Measurements from ENCODE around the gene IFT122. TPM values are rescaled to one million over a fixed set of nuclear protein-coding genes. Genes with fewer than 3 reads are reported as not detected.
A peak's percentile ranks its signal among the peaks of the same experiment; 100 is the strongest.

Gene IFT122
- polyA plus RNA-seq, 2 of the 4 experiments (the other 2 are of a cell fraction) = 15.0 to 17.1 TPM

DNA sequence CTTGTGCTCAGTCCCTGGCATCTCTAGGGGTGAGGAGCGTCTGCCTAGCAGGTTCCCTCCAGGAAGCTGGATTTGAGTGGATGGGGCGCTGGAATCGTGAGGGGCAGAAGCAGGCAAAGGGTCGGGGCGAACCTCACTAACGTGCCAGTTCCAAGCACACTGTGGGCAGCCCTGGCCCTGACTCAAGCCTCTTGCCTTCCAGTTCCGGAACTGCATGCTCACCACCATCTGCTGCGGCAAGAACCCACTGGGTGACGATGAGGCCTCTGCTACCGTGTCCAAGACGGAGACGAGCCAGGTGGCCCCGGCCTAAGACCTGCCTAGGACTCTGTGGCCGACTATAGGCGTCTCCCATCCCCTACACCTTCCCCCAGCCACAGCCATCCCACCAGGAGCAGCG is 93.4 kb downstream of the IFT122 start:
- FAIRE-seq (no peak), ATAC-seq (no peak), DNase-seq (ENCODE audit: low read depth in 1 of 2, low spot score in 1 of 2) (no peak)
- peaks cover 23% of the 10 kb centered on the region for H3K4me1 ChIP-seq
- POLR2A ChIA-PET = no interaction called here
- CTCF ChIA-PET = no interaction called here
- no peak overlapping the region for H3K4me3 ChIP-seq
- H3K4me2 ChIP-seq = no peak overlapping the region
- WGBS (ENCODE audit: missing lambda C conversion rate) = 86% methylated on average over 12 of the region's 16 CpGs
- no peak overlapping the region for H3K27ac ChIP-seq
- no peaks in the 10 kb centered on the region for H3K9me3 ChIP-seq
- TF ChIP-seq, protein P1, sequence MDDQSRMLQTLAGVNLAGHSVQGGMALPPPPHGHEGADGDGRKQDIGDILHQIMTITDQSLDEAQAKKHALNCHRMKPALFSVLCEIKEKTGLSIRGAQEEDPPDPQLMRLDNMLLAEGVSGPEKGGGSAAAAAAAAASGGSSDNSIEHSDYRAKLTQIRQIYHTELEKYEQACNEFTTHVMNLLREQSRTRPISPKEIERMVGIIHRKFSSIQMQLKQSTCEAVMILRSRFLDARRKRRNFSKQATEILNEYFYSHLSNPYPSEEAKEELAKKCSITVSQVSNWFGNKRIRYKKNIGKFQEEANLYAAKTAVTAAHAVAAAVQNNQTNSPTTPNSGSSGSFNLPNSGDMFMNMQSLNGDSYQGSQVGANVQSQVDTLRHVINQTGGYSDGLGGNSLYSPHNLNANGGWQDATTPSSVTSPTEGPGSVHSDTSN (IDR thresholded peaks at IDR 0.05) = no peak
- TF ChIP-seq ZNF302 (CRISPR knock-in tag; IDR thresholded peaks at IDR 0.05) (no peak), KDM1A (IDR thresholded peaks at IDR 0.05; ENCODE audit: low read depth) (no peak), FOSL2 (IDR thresholded peaks at IDR 0.05) (no peak), FOSL2 (CRISPR knock-in tag; IDR thresholded peaks at IDR 0.05) (no peak), POLR2A (IDR thresholded peaks at IDR 0.05; ENCODE audit: low read length) (no peak), CBX2 (IDR thresholded peaks at IDR 0.05; ENCODE audit: borderline replicate concordance, low read depth) (no peak), NR3C1 (IDR thresholded peaks at IDR 0.05) (no peak), EP300 (IDR thresholded peaks at IDR 0.05) (no peak), ZSCAN20 (CRISPR knock-in tag; IDR thresholded peaks at IDR 0.05) (no peak), HOXA7 (CRISPR knock-in tag; IDR thresholded peaks at IDR 0.05) (no peak), RARB (CRISPR knock-in tag; IDR thresholded peaks at IDR 0.05) (no peak), CBX8 (IDR thresholded peaks at IDR 0.05) (no peak), SMC3 (IDR thresholded peaks at IDR 0.05) (no peak), MAZ (IDR thresholded peaks at IDR 0.05; ENCODE audit: borderline replicate concordance, low read depth, low read length) (no peak), POLR2AphosphoS2 (conservative IDR thresholded peaks at IDR 0.05; ENCODE audit: low read length) (no peak), NPAS2 (CRISPR knock-in tag; IDR thresholded peaks at IDR 0.05; ENCODE audit: borderline replicate concordance) (no peak)
- TF ChIP-seq, protein P2, sequence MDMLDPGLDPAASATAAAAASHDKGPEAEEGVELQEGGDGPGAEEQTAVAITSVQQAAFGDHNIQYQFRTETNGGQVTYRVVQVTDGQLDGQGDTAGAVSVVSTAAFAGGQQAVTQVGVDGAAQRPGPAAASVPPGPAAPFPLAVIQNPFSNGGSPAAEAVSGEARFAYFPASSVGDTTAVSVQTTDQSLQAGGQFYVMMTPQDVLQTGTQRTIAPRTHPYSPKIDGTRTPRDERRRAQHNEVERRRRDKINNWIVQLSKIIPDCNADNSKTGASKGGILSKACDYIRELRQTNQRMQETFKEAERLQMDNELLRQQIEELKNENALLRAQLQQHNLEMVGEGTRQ (IDR thresholded peaks at IDR 0.05) = no peak
- TF ChIP-seq, protein P3, sequence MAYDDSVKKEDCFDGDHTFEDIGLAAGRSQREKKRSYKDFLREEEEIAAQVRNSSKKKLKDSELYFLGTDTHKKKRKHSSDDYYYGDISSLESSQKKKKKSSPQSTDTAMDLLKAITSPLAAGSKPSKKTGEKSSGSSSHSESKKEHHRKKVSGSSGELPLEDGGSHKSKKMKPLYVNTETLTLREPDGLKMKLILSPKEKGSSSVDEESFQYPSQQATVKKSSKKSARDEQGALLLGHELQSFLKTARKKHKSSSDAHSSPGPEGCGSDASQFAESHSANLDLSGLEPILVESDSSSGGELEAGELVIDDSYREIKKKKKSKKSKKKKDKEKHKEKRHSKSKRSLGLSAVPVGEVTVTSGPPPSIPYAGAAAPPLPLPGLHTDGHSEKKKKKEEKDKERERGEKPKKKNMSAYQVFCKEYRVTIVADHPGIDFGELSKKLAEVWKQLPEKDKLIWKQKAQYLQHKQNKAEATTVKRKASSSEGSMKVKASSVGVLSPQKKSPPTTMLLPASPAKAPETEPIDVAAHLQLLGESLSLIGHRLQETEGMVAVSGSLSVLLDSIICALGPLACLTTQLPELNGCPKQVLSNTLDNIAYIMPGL (CRISPR knock-in tag; IDR thresholded peaks at IDR 0.05; ENCODE audit: borderline replicate concordance) = no peak
- TF ChIP-seq, protein P4, sequence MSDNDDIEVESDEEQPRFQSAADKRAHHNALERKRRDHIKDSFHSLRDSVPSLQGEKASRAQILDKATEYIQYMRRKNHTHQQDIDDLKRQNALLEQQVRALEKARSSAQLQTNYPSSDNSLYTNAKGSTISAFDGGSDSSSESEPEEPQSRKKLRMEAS (IDR thresholded peaks at IDR 0.05) = no peak

DNA sequence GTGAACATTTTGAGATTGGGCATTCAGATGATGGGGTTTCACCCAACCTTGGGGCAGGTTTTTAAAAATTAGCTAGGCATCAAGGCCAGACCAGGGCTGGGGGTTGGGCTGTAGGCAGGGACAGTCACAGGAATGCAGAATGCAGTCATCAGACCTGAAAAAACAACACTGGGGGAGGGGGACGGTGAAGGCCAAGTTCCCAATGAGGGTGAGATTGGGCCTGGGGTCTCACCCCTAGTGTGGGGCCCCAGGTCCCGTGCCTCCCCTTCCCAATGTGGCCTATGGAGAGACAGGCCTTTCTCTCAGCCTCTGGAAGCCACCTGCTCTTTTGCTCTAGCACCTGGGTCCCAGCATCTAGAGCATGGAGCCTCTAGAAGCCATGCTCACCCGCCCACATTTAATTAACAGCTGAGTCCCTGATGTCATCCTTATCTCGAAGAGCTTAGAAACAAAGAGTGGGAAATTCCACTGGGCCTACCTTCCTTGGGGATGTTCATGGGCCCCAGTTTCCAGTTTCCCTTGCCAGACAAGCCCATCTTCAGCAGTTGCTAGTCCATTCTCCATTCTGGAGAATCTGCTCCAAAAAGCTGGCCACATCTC is 94.5 kb downstream of the IFT122 start:
- FAIRE-seq (no peak), ATAC-seq (no peak), DNase-seq (ENCODE audit: low read depth in 1 of 2, low spot score in 1 of 2) (no peak)
- Histone ChIP-seq H3K27ac (peak overlapping the region in 1 of 2 experiments; percentile 38; a peak in 3 of 6 replicates), H3K9me3 (no peaks in the 10 kb centered on the region), H3K4me3 (no peak overlapping the region), H3K4me1 (peaks cover 23% of the 10 kb centered on the region), H3K4me2 (peak overlapping the region; percentile 49)
- no peak for TF ChIP-seq RARB (CRISPR knock-in tag; IDR thresholded peaks at IDR 0.05)
- TF ChIP-seq, protein P5, sequence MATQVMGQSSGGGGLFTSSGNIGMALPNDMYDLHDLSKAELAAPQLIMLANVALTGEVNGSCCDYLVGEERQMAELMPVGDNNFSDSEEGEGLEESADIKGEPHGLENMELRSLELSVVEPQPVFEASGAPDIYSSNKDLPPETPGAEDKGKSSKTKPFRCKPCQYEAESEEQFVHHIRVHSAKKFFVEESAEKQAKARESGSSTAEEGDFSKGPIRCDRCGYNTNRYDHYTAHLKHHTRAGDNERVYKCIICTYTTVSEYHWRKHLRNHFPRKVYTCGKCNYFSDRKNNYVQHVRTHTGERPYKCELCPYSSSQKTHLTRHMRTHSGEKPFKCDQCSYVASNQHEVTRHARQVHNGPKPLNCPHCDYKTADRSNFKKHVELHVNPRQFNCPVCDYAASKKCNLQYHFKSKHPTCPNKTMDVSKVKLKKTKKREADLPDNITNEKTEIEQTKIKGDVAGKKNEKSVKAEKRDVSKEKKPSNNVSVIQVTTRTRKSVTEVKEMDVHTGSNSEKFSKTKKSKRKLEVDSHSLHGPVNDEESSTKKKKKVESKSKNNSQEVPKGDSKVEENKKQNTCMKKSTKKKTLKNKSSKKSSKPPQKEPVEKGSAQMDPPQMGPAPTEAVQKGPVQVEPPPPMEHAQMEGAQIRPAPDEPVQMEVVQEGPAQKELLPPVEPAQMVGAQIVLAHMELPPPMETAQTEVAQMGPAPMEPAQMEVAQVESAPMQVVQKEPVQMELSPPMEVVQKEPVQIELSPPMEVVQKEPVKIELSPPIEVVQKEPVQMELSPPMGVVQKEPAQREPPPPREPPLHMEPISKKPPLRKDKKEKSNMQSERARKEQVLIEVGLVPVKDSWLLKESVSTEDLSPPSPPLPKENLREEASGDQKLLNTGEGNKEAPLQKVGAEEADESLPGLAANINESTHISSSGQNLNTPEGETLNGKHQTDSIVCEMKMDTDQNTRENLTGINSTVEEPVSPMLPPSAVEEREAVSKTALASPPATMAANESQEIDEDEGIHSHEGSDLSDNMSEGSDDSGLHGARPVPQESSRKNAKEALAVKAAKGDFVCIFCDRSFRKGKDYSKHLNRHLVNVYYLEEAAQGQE (IDR thresholded peaks at IDR 0.05) = no peak
- no peak for TF ChIP-seq NR3C1 (IDR thresholded peaks at IDR 0.05)
- TF ChIP-seq KDM1A (IDR thresholded peaks at IDR 0.05; ENCODE audit: low read depth) = no peak
- TF ChIP-seq RCOR1 (IDR thresholded peaks at IDR 0.05; ENCODE audit: low read depth, low read length) = no peak
- no peak for TF ChIP-seq BHLHE40 (IDR thresholded peaks at IDR 0.05; ENCODE audit: low read depth, low read length)
- POLR2A ChIA-PET = no interaction called here
- WGBS (ENCODE audit: missing lambda C conversion rate) = 45% methylated on average over 4 of the region's 4 CpGs
- CTCF ChIA-PET = interaction anchor here (0.8 to 1.4 kb wide), 2 partner anchors 9 to 20 kb away, joined by 3 to 5 read pairs; no protein-coding TSS in a partner anchor
